ENCODE data around the gene ATP1B1.

DNA sequence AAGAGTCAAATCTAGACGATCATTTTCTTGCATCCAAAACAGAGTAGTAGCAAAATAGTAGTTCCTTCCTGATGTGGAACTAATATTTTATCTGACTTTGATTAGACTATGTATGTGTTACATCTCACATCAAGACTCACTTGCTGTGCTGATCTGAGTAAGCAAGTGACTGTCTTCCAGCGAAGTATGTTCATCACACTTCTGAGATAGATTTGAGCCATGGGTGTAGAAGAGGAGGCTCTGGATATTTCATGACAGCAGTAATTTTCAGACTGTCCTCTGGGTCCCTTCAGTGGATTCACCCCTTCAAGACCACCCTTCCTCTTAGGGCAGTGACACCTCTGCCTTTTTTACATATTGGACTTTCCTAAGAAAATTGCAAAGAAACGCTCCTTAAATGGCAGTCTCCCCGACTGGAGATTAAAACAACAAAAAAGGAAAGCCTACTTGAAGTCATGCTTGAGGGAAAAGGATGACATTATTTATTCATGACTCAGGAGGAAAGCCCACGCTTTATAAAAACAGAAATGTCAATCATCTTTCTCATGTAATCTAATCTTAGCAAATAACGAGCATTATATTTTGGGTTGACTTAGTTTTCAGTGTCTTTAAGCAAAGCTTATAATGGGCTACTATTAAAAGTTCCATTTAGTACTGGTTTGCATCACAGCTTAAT, 22.8 kb downstream of the ATP1B1 start:
- TF ChIP-seq, protein P1, sequence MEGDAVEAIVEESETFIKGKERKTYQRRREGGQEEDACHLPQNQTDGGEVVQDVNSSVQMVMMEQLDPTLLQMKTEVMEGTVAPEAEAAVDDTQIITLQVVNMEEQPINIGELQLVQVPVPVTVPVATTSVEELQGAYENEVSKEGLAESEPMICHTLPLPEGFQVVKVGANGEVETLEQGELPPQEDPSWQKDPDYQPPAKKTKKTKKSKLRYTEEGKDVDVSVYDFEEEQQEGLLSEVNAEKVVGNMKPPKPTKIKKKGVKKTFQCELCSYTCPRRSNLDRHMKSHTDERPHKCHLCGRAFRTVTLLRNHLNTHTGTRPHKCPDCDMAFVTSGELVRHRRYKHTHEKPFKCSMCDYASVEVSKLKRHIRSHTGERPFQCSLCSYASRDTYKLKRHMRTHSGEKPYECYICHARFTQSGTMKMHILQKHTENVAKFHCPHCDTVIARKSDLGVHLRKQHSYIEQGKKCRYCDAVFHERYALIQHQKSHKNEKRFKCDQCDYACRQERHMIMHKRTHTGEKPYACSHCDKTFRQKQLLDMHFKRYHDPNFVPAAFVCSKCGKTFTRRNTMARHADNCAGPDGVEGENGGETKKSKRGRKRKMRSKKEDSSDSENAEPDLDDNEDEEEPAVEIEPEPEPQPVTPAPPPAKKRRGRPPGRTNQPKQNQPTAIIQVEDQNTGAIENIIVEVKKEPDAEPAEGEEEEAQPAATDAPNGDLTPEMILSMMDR (IDR thresholded peaks at IDR 0.05) = no peak
- TF ChIP-seq EZH2 (IDR thresholded peaks at IDR 0.05; ENCODE audit: borderline replicate concordance, insufficient read depth, low read depth, low read length, poor library complexity, severe bottlenecking) = no peak
